Adipose tissue (tissue), 3 donors: ENCODE results near the gene MSRB2. TPM values are rescaled to one million over a fixed set of nuclear protein-coding genes. Genes with fewer than 3 reads are reported as not detected.

Source experiments
- H3K27ac ChIP-seq: one replicate; pipeline ENCODE4 v1.5.1; 2013; ENCODE audit warnings: low read depth, low read length
- WGBS, 3 donors: extraction: QIAGEN DNeasy Blood & Tissue Kit; methylation state at CpG; one replicate each; pipeline ENCODE4 v1.1.7; 2013; 5-methylcytosine and 5-hydroxymethylcytosine counted together
- polyA plus RNA-seq, 3 donors: library from polyadenylated mRNA; stranded (reverse); fragments of 200-250 nt; gene quantifications; one replicate each; pipeline ENCODE4 v1.2.3, GENCODE V29; 2013
- donor health status: healthy with polysubstance abuse.
- donor health status: Bipolar disorder and iron deficiency.
- donor health status: healthy.

Gene MSRB2
- polyA plus RNA-seq, 3 donors = 4.7 to 39.4 (median 23.3) TPM

DNA sequence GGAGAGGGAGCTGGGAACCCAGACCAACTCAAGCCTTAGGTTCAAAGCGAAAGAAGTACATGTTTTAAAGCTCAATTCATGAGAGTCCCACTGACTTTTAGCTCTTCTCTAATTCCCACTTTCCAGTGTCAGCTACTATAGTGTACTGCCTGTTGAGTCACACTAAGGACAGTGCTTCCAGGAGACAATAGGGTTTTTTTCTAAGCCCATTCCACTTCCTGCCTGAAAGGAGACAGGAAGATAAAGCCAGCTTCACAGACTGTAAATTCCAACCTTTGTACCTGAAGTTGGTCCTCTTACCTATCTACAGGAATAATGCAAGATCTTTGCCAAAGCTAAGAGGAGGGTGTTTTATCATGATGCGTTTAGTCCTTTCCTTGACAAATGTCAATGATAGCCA is 4.4 kb downstream of the MSRB2 start:
- H3K27ac ChIP-seq = no peak overlapping the region
- WGBS, 3 donors = 70 to 84% (median 84%) methylated on average over 2 of the region's 2 CpGs

DNA sequence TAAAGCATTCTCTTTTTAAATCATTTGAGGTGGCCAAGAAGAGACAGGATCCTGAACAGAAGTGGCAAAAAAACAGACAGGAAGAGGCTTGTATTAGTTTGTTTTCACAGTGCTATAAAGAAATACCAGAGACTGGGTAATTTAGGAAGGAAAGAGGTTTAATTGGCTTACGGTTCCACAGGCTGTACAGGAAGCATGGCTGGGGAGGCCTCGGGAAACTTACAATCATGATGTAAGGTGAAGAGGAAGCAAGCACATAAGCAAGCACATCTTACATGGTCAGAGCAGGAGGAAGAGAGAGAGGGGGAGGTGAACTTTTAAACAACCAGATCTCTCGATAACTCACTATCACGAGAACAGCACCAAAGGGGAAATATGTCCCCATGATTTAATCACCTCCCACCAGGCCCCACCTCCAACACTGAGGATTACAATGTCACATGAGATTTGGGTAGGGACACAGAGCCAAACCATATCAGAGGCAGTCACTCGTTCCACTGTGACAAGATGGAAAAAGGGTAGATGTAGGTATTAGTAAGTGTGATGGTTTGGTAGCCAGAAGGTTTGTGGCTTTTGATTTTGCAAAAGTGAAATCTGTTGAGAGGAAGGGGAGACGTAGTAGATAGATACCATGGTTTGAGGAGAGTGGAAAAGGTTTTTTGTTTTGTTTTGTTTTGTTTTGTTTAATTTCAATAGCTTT is 5.1 kb downstream of the MSRB2 start:
- H3K27ac ChIP-seq = no peak overlapping the region
- WGBS, 3 donors = 54 to 81% (median 61%) methylated on average over 6 of the region's 6 CpGs

DNA sequence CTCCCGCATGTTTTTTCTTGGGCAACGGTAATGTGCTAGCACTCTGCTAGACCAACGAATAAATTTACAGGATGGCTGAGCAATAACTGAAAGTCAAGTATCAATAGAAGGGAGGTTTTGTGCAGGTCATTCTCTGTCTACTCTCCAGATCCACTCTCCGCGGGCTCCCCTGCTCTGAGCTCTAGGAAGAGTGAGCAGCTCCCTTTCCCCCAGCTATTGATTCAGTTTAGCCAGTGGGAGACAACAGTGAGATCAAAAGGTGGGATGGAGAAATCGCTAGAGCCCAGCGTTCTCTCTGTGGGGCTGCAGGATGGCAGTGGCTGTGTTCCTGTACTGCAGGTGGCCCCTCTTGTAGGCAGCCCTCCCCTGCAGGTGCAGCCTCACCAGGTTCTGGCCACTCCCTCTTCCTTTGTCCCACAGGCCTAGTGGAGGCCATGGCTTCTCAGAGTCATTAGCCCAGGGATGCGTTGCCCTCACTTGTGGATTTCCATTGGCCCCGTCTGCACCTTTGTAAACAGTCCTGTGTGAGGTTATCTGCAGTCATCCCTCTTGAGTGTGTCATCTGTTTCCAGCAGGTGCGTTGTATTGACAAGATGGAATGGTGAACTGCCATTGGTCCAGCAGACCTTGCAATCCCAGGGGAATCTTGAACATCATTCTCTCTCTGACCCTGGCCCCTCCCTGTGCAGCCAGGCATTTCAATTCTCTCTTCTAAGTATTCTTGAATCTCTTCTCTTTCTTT is 11.1 kb downstream of the MSRB2 start:
- no peak overlapping the region for H3K27ac ChIP-seq
- 86 to 93% (median 91%) methylated on average over 10 of the region's 10 CpGs for WGBS, 3 donors

DNA sequence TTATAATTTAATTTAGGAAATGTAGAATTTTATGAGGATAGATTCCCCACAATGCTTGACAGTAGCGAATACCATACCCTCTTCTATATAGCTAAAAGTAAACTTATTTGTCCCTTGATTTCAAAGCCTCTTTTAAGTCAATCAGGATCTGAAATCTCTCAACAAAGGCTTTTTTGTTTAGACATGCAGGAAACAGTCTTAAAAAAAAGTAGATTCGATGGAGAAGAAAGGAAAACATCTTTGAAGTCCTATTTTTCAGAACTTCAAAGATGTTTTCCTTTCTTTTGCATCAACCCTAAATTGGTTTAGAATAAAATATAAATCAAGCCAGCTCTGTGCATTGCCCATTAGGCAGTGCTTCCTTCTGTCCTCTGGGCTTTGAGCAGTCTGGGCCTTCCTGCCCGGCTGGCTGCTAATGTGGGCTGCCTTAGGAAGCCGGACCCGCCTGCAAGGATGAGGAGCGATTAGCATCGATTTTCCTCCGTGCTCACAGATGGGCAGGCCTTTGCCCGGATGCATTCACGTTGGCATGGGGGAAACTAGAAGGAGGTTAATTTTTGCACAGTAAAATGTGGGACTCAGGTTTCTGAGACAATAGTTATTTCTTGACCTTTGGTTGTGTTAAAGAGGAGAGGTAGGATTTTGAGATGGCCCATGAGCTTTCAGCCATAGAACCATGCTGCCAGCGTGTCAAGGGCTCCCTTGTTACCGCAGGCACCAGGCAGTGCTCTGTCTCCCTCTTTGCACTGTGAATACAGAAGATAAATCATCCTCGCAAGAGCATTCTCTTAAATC is 15.5 kb downstream of the MSRB2 start:
- 79 to 90% (median 89%) methylated on average over 13 of the region's 13 CpGs for WGBS, 3 donors

DNA sequence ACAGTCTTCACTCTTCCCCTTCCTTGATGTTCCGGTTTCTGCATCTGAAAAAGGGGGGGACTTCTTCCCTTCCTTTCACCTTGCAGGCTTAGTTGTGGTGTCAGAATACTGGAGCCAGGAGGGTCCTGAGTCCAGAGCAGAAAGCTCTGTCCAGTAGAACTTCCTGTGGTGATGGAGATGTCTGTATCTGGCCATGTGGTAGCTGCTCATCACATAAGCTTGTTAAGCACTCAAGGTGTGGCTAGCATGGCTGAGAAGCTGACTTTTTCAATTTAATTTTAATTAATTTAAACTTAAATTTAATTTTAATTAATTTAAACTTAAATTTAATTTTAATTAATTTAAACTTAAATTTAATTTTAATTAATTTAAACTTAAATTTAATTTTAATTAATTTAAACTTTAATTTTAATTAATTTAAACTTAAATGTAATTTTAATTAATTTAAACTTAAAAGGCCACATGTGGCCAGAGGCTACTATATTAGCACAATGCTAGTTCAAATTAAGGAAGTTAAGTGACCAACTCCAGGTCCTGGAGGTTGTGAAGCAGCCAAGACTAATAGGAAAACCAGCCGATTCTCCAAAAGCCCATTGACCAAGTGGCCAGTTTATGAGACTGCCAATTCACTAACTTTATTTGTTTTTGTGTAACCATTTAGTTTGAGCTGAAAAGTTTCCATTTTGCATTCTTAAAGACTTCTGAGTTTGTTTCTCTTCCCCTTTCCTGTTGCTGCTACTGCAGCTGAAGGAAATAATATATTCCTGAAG is 16.3 kb downstream of the MSRB2 start:
- no peak overlapping the region for H3K27ac ChIP-seq
- WGBS, 3 donors = 70 to 86% (median 79%) methylated on average over 2 of the region's 2 CpGs

More for the DNA sequence above, 15.5 kb downstream of the MSRB2 start:
- no peak overlapping the region for H3K27ac ChIP-seq

DNA sequence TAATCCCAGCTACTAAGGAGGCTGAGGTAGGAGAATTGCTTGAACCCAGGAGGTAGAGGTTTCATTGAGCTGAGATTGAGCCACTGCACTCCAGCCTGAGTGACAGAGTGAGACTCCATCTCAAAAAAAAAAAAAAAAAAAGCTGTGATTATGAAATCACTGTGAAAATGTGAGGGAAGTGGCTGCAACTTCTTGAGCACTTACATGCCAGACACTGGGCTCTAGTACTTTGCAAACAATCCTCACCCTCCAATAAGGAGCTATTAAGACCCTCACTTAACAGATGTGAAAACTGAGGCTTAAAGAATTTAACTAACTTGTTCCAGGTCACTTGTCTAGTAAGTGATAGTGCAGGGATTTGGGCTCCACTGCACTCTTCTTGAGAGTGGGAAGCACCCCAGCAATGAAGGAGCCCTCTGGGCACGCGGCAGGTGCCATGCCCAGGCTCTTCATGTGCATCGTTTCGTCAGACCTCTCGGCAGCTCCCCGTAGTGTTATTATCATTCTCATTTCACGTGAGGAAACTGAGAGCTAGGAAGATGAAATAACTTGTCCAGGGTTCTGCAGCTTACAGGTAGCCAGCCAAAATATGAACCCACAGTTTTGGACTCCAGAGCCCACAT is 19.0 kb downstream of the MSRB2 start:
- H3K27ac ChIP-seq = no peak overlapping the region

DNA sequence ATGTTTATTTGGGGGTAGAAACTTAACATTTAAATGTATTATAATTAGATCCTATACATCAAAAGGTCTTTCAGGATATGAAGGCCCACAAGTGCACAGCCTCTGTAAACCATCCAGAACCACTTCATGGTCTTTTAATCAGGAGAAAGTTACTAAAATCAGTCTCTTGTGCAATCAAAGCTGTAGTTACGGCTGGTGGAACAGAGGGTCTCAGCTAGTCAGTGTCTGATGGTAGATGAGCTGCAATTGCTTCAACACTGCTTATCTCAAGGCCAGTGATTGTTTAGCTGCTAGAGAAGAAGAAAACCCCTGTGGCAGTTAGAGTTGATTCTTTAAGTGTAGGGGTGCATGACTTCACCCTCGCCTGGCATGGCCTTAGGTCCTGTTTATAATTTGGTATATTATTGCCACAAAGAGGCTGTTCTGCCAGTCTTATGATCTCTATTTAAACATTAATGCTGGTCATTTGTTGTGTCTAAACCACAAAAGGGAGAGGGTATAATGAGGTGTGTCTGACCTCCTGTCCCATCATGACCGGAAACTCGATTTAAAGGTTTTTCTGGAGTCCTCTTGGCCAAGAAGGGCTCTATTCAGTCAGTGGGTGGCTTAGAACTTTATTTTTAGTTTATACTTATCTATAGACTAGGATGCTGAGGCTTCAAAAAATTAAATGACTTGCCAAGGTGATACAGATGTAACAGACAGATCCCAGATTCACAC is 21.3 kb downstream of the MSRB2 start:
- H3K27ac ChIP-seq = no peak overlapping the region
- 79 to 90% (median 82%) methylated on average over 4 of the region's 4 CpGs for WGBS, 3 donors

More for the DNA sequence above, 19.0 kb downstream of the MSRB2 start:
- 89 to 99% (median 91%) methylated on average over 7 of the region's 7 CpGs for WGBS, 3 donors

DNA sequence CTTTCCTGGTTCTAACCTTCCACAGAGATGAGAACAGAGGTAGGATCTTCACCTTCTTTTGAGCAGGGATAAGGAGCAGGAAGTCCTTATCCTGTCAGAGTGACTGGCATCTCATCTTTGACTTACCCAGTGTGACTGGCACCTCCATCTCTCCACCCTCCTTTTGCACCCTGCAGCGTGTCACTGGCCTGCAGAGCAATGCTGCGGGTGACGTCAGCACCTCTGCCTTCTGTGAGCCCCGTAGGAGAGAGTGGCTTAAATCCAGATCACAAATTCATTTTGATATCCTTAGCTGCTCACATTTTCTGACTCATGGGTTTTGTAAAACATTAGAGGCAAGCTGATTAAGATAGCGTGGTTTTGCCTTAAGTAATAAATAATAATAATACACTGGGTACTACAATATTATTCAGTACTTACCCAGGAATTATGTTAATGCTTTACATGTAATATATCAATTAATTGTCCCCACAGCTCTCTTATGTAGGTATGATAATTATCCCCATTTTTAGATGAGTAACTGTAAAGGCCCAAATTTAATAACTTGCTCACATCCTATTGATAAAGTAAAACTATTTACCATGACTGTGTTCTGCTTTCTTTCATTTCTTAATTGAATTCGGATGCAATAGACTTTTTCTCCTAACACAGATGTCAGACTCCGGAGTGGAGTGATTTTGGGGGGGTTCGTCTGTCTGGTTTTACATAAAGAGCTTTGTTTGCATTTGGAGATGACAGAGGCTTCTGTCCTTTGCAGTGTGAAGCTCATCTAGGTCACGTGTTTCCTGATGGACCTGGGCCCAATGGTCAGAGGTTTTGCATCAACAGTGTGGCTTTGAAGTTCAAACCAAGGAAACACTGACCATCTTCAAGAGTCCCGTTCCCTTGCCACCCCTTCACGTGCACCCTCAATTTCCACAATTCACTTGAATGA is 24.9 kb downstream of the MSRB2 start:
- WGBS, 3 donors = 90 to 92% (median 91%) methylated on average over 11 of the region's 11 CpGs
- H3K27ac ChIP-seq = no peak overlapping the region

DNA sequence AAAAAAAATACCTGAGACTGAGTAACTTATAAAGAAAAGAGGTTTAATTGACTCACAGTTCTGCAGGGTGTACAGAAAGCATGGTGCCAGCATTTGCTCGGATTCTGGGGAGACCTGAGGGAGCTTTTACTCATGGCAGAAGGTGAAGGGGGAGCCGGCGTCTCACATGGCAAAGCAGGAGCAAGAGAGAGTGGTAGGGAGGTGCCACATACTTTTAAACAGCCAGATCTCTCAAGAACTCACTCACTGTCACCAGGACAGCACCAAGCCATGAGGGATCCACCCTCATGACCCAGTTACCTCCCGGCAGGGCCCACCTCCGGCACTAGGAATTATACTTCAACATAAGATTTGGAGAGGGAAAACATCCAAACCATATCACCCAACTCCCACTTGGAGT is 25.8 kb downstream of the MSRB2 start:
- WGBS, 3 donors = 93 to 96% (median 94%) methylated on average over 5 of the region's 5 CpGs
- H3K27ac ChIP-seq = no peak overlapping the region

DNA sequence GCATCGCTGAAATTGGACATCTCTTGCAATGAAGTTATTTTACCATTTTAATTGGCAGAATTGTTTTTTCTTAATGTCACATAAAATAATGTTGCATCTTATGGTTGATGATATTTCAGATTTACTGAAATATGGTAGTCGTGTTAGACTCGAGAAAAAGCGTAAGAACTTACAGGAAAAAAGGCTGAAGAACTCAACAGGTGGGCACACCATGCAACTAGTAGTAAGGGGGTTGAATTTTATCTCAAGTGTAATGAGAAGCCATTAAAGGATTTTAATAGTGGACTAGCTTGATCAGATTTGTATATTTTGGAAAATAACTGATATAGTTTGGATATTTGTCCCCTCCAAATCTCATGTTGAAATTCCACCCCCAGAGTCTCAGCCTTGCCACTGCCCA is 41.1 kb downstream of the MSRB2 start:
- 93 to 99% (median 98%) methylated on average over 4 of the region's 4 CpGs for WGBS, 3 donors
- no peak overlapping the region for H3K27ac ChIP-seq

DNA sequence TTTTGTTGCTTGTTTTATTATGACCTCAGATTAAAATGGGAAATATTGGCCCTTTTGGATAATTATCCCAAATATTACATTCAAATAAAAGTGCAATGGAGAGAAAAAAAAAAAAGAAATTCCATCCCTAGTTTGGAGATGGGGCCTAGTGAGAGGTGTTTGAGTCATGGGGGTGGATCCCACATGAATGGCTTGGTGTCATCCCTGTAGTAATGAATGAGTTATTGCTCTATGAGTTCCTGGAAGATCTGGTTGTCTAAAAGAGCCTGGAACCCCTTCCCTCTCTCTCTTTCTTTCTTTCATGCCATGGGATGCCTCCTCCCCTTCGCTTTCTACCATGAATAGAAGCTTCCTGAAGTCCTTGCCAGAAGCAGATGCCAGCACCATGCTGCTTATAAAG is 44.3 kb downstream of the MSRB2 start:
- H3K27ac ChIP-seq = no peak overlapping the region
- WGBS, 3 donors = 67 to 80% (median 72%) methylated on average over 1 of the region's 1 CpG

DNA sequence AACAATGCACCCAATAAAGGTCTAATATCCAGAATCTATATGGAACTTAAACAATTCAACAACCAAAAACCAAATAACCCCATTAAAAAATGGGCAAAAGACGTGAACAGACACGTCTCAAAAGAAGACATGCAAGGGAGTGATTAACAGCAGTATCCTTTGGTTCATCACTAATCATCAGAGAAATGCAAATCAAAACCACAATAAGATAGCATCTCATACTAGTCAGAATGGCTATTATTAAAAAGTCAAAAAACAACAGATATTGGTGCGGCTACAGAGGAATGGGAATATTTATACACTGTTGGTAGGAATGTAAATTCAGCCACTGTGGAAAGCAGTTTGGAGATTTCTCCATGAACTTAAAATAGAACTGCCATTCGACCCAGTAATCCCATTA is 46.6 kb downstream of the MSRB2 start:
- WGBS, 3 donors = 80 to 92% (median 84%) methylated on average over 4 of the region's 4 CpGs

DNA sequence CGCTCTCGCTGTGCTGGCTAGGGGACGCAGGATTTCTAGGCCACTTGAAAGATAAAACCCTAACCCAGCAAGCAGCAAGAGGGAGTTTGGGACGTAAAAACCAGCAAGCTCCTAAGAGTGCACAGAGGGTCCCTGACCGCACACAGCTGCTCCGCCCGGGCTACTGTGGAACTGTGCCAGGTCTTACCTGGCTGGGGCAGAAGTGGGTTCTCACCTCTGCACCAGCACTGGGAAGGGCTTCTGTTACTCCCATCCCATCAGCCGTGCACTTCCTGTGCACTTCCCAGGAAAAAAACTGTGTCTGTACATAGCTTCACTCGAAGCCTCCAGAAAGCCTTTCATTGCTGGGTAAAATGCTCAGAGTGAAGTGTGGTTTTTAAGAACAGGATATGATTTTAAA is 50.9 kb downstream of the MSRB2 start:
- H3K27ac ChIP-seq = no peak overlapping the region
- 68 to 74% (median 73%) methylated on average over 9 of the region's 9 CpGs for WGBS, 3 donors

More for the DNA sequence above, 46.6 kb downstream of the MSRB2 start:
- H3K27ac ChIP-seq = no peak overlapping the region

DNA sequence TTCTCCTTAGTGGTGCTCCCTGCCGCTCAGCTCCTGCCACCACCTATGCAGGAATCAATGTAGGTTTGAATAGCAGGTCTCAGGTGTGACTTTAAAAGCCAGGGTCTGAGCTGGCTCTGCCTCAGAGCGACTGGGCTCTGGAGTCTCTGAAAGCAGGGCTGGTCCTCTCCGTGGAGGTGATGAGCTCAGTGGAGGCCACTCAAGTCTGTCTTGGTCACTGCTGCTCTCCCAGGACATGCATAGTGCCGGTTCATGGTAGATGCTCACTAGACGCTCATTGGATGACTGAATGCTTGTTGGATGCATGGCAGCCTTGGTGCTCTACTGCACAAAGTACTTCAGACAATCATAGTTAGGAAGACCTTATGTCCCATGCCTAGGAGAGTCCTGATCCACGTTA is 51.7 kb downstream of the MSRB2 start:
- H3K27ac ChIP-seq = no peak overlapping the region
- 82 to 86% (median 86%) methylated on average over 6 of the region's 6 CpGs for WGBS, 3 donors

DNA sequence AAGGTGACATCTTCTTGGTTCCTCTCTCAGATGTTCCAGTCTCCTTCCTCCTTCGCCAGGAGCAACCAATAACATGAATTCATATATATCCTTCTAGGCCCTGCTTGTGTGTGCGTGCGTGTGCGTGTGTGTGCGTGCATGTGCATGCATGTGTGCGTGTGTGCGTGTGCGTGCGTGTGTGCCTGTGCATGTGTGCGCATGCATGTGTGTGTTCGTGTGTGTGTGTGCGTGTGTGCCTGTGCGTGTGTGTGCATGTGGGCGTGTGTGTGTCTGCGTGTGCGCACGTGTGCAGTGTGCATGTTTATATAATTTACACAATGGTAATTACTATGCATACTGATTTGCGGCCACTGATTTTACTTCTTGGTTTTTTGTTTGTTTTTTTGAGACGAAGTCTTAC is 52.8 kb downstream of the MSRB2 start:
- WGBS, 3 donors = 94 to 96% (median 95%) methylated on average over 19 of the region's 19 CpGs
- no peak overlapping the region for H3K27ac ChIP-seq

DNA sequence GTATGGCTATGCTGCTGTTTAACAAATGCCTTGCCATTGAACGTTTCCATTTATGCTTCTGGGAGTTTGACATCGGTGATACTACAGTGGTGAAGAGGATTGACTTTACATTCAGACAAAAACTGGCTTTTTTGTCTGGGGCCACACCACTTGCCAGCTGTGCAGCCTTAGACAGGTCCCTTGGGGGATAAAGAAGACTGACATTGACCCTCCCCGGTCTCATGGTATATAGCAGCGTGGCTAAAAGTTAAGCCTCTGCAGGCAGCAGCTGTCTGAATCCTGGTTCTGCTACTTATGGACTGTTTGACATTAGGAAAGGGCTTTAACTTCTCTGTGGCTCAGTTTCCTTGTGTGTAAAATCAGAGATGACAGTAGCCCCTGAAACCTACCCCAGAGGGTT is 54.7 kb downstream of the MSRB2 start:
- H3K27ac ChIP-seq = no peak overlapping the region
- 80 to 88% (median 86%) methylated on average over 4 of the region's 4 CpGs for WGBS, 3 donors
